A673 (cell line): ENCODE results near the gene THSD4.

Experiments used
- EZH2 ChIP-seq: fragments of 200-600 bp; sonication (generic); IDR thresholded peaks from 2 replicates; pipeline ENCODE4 v1.6.1; 2017; ENCODE audit warnings: borderline replicate concordance, low read depth, mild to moderate bottlenecking, mixed read lengths, antibody characterized with exemption, low read length; ENCODE audit not compliant: poor library complexity, severe bottlenecking
- TF ChIP-seq, protein P1 (sequence below): fragments of 300-800, 200-600 bp; sonication (generic); conservative IDR thresholded peaks from 2 replicates; pipeline ENCODE4 v1.5.1; 2017; ENCODE audit warnings: low read depth, mild to moderate bottlenecking, antibody characterized with exemption, low read length, moderate library complexity, mixed read lengths

DNA sequence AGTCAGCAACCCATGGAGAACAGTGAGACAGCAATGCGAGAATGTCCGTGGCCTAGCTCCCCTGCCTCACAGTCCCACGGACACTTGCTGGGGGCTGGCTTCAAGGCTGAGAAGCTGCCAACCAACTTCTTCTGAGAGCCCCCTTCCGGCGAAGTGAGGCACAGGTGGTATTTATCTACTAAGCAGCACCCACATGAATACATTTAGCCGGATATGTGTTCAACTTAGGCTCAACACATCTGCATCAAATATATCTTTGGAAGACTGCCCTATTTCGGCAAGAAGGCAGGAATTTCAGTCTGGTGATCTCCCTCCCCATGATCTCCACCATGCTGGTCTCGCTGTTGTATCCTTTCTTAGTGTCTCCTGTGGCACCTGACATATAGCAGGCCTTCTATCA, 354.1 kb downstream of the THSD4 start:
- TF ChIP-seq, protein P1, sequence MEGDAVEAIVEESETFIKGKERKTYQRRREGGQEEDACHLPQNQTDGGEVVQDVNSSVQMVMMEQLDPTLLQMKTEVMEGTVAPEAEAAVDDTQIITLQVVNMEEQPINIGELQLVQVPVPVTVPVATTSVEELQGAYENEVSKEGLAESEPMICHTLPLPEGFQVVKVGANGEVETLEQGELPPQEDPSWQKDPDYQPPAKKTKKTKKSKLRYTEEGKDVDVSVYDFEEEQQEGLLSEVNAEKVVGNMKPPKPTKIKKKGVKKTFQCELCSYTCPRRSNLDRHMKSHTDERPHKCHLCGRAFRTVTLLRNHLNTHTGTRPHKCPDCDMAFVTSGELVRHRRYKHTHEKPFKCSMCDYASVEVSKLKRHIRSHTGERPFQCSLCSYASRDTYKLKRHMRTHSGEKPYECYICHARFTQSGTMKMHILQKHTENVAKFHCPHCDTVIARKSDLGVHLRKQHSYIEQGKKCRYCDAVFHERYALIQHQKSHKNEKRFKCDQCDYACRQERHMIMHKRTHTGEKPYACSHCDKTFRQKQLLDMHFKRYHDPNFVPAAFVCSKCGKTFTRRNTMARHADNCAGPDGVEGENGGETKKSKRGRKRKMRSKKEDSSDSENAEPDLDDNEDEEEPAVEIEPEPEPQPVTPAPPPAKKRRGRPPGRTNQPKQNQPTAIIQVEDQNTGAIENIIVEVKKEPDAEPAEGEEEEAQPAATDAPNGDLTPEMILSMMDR: peak; percentile 64
- TF ChIP-seq EZH2: no peak
